GM12891 (cell line): Measurements from ENCODE around the gene TRIM27.
"Not testable (repeated sequence)": the region's sequence is repeated elsewhere in the genome, so short reads cannot be mapped to it uniquely, and the experiment has no call there.

Source experiments
- DNase-seq: peaks from one replicate; pipeline ENCODE4 v3.0.0; 2011; ENCODE audit warnings: low spot score; ENCODE audit not compliant: insufficient read length
- FAIRE-seq: peaks from 2 replicates; lab custom pipeline; 2011; peaks lifted over from hg19 to GRCh38; lab: Jason Lieb, UNC
- PAX5 ChIP-seq: IDR thresholded peaks from 2 replicates; pipeline ENCODE4 v1.6.1; 2011; ENCODE audit warnings: low read length, moderate library complexity, mild to moderate bottlenecking; ENCODE audit not compliant: insufficient read depth, severe bottlenecking
- POLR2A ChIP-seq: IDR thresholded peaks from 2 replicates; pipeline ENCODE4 v1.6.1; 2011; ENCODE audit warnings: low read depth, low read length, control low read depth
- POLR2AphosphoS5 ChIP-seq: IDR thresholded peaks from 2 replicates; pipeline ENCODE4 v1.6.1; 2011; ENCODE audit warnings: low read depth, low read length, control low read depth
- POU2F2 ChIP-seq: IDR thresholded peaks from 2 replicates; pipeline ENCODE4 v1.6.1; 2011; ENCODE audit warnings: low read depth, mild to moderate bottlenecking, control low read depth, low read length, moderate library complexity
- SPI1 ChIP-seq: IDR thresholded peaks from 2 replicates; pipeline ENCODE4 v1.6.1; 2011; ENCODE audit warnings: low read depth, low read length, control low read depth
- TAF1 ChIP-seq: IDR thresholded peaks from 2 replicates; pipeline ENCODE4 v1.6.1; 2011; ENCODE audit warnings: low read depth, low read length, control low read depth

The TRIM27 gene

DNA sequence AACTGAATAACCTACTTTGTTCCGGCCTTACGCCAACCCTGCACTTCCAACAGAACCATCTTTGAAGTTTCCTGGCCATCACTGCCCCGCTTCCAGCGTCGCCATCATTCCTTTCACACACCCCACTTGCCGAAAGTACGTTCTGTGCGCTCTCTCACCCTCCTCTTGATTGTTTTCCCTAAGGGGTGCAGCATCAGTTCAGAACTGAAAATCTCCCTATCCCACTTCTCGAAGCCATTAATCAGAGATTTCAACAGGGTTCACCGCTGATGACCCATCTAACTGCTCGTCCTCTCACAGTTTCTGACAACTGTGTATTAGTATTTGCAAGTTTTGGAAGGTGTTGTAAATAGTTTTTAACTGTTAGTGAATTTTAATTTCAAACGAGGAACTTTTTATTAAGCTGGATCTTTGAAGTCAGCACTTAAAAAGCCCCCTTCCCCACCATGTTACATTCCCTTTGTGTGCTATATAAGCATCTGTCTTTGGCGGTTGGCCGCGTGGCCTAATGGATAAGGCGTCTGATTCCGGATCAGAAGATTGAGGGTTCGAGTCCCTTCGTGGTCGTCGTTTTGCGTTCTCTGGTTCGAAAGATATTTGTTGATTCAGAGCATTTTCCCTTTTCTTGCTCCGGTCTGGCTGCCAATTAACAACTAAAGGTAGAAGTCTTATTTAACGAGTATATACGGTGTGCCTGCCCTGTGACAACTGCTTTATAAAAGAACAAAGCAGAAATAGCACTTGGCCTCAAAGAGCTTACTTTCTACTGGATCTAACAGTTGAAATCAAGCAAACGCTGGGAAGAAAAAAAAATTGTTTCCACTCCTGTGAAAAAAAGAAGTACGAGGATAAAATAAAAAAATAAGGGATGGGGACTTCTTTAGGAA, 42.6 kb downstream of the TRIM27 start:
- no peak for TF ChIP-seq POLR2AphosphoS5
- TF ChIP-seq TAF1: no peak
- no peak for TF ChIP-seq SPI1
- TF ChIP-seq PAX5: no peak
- no peak for TF ChIP-seq POU2F2
- TF ChIP-seq POLR2A: no peak
- DNase-seq (no peak), FAIRE-seq (peak; percentile 71)

DNA sequence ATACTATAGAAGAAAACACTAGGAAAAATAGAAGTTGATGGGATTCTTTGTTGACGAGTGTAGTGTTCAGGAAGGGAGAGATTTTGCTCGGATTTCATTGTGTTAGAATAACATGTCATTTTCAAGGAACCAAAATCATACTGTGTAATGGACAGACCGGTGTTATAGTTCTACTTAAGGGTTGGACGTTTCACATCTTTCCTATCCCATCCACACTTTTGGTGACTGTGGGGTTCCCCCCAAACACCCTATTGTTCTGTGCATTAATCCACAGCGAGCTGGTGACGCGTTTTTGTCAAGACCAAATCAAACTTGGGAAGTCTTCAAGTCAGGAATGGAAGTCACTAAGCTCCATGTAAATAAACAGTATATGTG, 43.3 kb downstream of the TRIM27 start:
- no peak for TF ChIP-seq SPI1
- no peak for TF ChIP-seq POLR2AphosphoS5
- TF ChIP-seq POLR2A: no peak
- no peak for TF ChIP-seq POU2F2
- no peak for TF ChIP-seq TAF1
- TF ChIP-seq PAX5: no peak
- no peak for DNase-seq
- no peak for FAIRE-seq

DNA sequence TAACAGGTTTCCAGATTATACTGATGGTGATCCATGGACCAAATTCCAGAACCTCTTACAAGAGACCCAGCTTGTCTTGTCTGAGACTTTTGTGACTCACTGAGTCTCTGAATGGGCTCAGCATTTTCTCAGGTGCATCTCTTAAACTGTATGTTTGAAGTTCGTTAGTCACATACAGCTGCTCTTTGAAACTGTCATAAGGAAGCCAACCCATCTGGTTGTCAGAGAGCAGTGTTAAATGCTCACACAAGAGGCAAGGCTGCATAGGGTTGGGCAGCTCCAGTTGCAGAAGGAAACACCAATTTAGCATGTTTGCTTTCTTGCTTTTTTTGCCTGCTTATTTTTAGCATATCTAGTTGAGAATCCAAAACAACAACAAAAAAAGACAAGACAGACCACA, 47.1 kb downstream of the TRIM27 start:
- TF ChIP-seq POLR2AphosphoS5: no peak
- no peak for TF ChIP-seq POU2F2
- no peak for TF ChIP-seq PAX5
- no peak for TF ChIP-seq POLR2A
- TF ChIP-seq TAF1: no peak
- TF ChIP-seq SPI1: no peak
- no peak for FAIRE-seq
- no peak for DNase-seq

- TF ChIP-seq TAF1 (no peak), POLR2AphosphoS5 (no peak), PAX5 (no peak)
- DNase-seq (no peak), FAIRE-seq (no peak)
Observed at GRCh38 chr6:28875191-28875747, 48.5 kb downstream of the TRIM27 start.

GRCh38 chr6:28872157-28872817, 51.5 kb downstream of the TRIM27 start:
- DNase-seq, FAIRE-seq: not testable (repeated sequence)

DNA sequence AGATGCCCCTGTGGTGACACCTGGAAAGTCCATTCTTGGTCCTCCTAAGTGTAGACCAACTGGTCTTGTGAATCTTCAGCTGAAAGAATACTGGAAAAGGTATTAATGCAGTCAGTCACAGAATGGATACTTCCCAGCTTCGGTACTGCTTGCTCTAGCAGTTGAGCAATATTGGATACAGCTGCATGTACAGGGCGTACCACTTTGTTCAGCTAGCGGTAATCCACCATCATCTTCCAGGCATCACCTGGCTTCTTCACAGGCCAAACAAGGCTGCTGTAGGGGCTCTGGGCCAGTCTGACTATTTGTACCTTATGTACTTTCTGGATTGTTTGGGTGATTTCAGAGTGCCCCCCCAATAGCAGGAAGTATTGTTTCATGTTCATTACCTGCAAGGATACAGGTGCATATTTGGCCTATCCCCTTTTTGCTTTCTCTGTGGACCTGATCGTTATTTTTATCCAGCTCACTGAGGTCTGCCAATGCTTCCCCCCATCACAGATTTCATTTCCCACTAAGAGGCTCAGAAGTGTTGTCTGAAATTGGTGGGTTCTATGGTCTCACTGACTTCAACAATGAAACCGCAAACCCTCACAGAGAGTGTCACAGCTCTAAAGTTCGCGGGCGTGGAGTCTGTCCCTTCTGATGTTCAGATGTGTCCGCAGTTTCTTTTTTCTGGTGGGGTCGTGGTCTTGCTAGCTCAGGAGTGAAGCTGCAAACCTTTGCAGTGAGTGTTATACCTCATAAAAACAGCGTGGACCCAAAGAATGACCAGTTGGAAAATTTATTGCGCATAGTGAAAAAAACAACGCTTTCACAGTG, 52.2 kb downstream of the TRIM27 start:
- no peak for TF ChIP-seq POLR2A
- TF ChIP-seq PAX5: no peak
- TF ChIP-seq TAF1: no peak
- TF ChIP-seq POLR2AphosphoS5: no peak
- no peak for TF ChIP-seq SPI1
- no peak for TF ChIP-seq POU2F2
- no peak for DNase-seq
- FAIRE-seq: no peak

DNA sequence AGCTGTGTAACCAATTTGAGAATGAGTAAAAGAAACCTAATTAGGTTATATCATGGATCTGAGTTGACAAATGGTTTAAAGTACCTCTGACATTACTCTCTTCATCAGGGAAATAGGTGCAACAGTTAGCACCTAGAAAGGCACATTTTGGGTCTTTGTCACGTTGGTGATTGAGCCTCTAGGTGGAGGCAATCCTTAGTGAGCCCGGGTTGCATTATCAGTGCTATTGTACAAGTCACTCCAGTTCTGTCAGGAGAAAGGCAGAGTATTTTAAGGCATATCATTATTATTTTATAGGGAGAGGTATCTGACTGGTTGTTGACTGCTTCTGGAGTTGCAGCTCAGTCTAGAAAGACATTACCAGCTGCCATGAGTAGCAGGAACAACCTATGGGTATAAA, 54.9 kb downstream of the TRIM27 start:
- FAIRE-seq: no peak
- TF ChIP-seq SPI1: no peak
- no peak for TF ChIP-seq POU2F2
- no peak for TF ChIP-seq POLR2AphosphoS5
- TF ChIP-seq TAF1: no peak
- no peak for TF ChIP-seq PAX5
- no peak for TF ChIP-seq POLR2A
- no peak for DNase-seq

DNA sequence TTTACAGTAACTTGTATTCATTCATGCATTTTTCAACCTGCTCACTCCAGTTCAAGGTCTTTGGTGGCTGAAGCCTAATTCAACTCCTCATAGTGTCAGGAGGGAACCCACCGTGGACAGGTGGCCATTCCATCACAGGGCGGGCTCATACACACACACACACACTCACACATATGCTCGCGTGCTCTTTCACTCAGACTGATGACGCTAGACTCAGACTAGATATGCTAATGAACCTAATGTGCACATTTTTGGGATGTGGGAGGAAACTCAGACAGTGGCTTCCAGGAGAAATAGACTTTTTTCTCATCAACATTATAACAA, 56.7 kb downstream of the TRIM27 start:
- no peak for DNase-seq
- TF ChIP-seq POLR2A (no peak), SPI1 (no peak), POLR2AphosphoS5 (no peak), POU2F2 (no peak), TAF1 (no peak), PAX5 (no peak)
- no peak for FAIRE-seq

DNA sequence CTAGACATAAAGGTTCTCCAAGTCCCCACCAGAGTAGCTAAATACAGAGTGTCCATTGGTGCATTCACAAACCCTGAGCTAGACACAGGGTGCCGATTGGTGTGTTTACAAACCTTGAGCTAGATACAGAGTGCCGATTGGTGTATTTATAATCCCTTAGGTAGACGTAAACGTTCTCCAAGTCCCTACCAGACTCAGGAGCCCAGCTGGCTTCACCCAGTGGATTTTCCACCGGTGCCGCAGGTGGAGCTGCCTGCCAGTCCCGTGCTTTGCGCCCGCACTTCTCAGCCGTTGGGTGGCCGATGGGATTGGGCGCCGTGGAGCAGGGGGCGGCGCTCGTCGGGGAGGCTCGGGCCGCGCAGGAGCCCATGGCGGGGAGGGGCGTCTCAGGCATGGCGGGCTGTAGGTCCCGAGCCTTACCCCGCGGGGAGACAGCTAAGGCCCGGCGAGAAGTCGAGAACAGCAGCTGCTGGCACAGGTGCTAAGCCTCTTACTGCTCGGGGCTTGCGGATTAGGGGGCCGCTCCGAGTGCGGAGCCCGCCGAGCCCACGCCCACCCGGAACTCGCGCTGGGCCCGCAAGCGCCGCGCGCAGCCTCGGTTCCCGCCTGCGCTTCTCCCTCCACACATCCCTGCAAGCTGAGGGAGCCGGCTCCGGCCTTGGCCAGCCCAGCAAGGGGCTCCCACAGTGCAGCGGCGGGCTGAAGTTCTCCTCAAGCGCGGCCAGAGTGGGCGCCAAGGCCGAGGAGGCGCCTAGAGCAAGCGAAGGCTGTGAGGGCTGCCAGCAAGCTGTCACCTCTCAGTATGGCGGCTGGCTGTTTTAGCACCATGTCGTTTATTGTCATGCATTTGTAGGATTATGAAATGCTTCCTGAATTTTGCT, 57.3 kb downstream of the TRIM27 start:
- TF ChIP-seq TAF1: 0 out of 2 replicates have a peak, but pooled peaks have one; percentile 14
- peak; percentile 16 for DNase-seq
- FAIRE-seq: peak; percentile 60
